Neural progenitor cell (in vitro differentiated cells): ENCODE measurements around the gene DPH5. TPM values are rescaled to one million over a fixed set of nuclear protein-coding genes. Genes with fewer than 3 reads are reported as not detected.

Experiments
- DNase-seq: peaks from one replicate; pipeline ENCODE4 v3.0.0-alpha.2; 2016; ENCODE audit warnings: low spot score
- H2AFZ ChIP-seq: fragments of 200-600 bp; sonication (generic); replicated peaks from 2 replicates; pipeline ENCODE4 v1.6.1; 2016; ENCODE audit warnings: antibody characterized with exemption
- H3F3A ChIP-seq: fragments of 200-600 bp; sonication (generic); 2 replicates; pipeline ENCODE4 v1.6.1; 2016; ENCODE audit warnings: antibody characterized with exemption, low read depth
- H3K27ac ChIP-seq: fragments of 200-600 bp; sonication (generic); 2 replicates; pipeline ENCODE4 v1.5.1; 2016; ENCODE audit warnings: mild to moderate bottlenecking
- H3K27me3 ChIP-seq: fragments of 200-600 bp; sonication (generic); 2 replicates; pipeline ENCODE4 v1.6.1; 2016; ENCODE audit warnings: mild to moderate bottlenecking, moderate library complexity
- H3K36me3 ChIP-seq: fragments of 200-600 bp; sonication (generic); 2 replicates; pipeline ENCODE4 v1.5.1; 2016
- H3K4me1 ChIP-seq: fragments of 200-600 bp; sonication (generic); 2 replicates; pipeline ENCODE4 v1.6.1; 2016; ENCODE audit warnings: mixed run types
- H3K4me2 ChIP-seq: fragments of 200-600 bp; sonication (generic); 2 replicates; pipeline ENCODE4 v1.6.1; 2016
- H3K4me3 ChIP-seq: fragments of 200-600 bp; sonication (generic); 2 replicates; pipeline ENCODE4 v1.5.1; 2016
- H3K79me2 ChIP-seq: fragments of 200-600 bp; sonication (generic); 2 replicates; pipeline ENCODE4 v1.6.1; 2016; ENCODE audit warnings: low read depth
- H3K9ac ChIP-seq: fragments of 200-600 bp; sonication (generic); 2 replicates; pipeline ENCODE4 v1.6.1; 2016
- H3K9me3 ChIP-seq: fragments of 200-600 bp; sonication (generic); 2 replicates; pipeline ENCODE4 v1.5.1; 2016; ENCODE audit warnings: low read depth
- H4K20me1 ChIP-seq: fragments of 200-600 bp; sonication (generic); 2 replicates; pipeline ENCODE4 v1.6.1; 2016; ENCODE audit warnings: low read depth
- H3K27ac Mint-ChIP-seq: 3 replicates; pipeline ENCODE4 v1.8.0; 2021; ENCODE audit warnings: mixed read lengths
- H3K27me3 Mint-ChIP-seq: 2 replicates; pipeline ENCODE4 v1.8.0; 2022; ENCODE audit warnings: low read depth, mild to moderate bottlenecking, inconsistent platforms, moderate library complexity, mixed read lengths; ENCODE audit not compliant: insufficient read depth
- H3K36me3 Mint-ChIP-seq: 3 replicates; pipeline ENCODE4 v1.8.0; 2021; ENCODE audit warnings: mixed read lengths
- H3K4me1 Mint-ChIP-seq: 3 replicates; pipeline ENCODE4 v1.8.0; 2021; ENCODE audit warnings: mixed read lengths
- H3K4me3 Mint-ChIP-seq: 3 replicates; pipeline ENCODE4 v1.8.0; 2021; ENCODE audit warnings: mild to moderate bottlenecking, moderate library complexity, mixed read lengths
- H3K9me3 Mint-ChIP-seq: 3 replicates; pipeline ENCODE4 v1.8.0; 2020; ENCODE audit warnings: mixed read lengths
- CTCF ChIP-seq: fragments of 200-600 bp; sonication (generic); IDR thresholded peaks from 2 replicates; pipeline ENCODE4 v1.5.1; 2017; ENCODE audit warnings: antibody characterized with exemption, mild to moderate bottlenecking
- EZH2 ChIP-seq: fragments of 200-600 bp; sonication (generic); IDR thresholded peaks from 2 replicates; pipeline ENCODE4 v1.6.1; 2017; ENCODE audit warnings: antibody characterized with exemption, mild to moderate bottlenecking, moderate library complexity
- EZH2phosphoT487 ChIP-seq: fragments of 200-600 bp; sonication (generic); IDR thresholded peaks from 2 replicates; pipeline ENCODE4 v1.6.1; 2017; ENCODE audit warnings: antibody characterized with exemption
- total RNA-seq: library from RNA; depleted of rRNA; stranded (reverse); fragments of >200 nt; gene quantifications from 2 replicates; pipeline ENCODE4 v1.2.3, GENCODE V29; 2015; ENCODE audit warnings: low replicate concordance

DPH5 gene
- total RNA-seq, 1 donor from 2014 or later = 99.4 TPM

GRCh38 chr1:100941098-100941527 lies 84.5 kb downstream of the DPH5 start:
- DNase-seq = no peak
- peaks cover 2% of the 10 kb centered on the region for H3K27me3 Mint-ChIP-seq
- no peak overlapping the region for H2AFZ ChIP-seq
- H3K4me1 Mint-ChIP-seq = no peaks in the 10 kb centered on the region
- peaks cover 6% of the 10 kb centered on the region for H3K79me2 ChIP-seq
- H3K4me3 Mint-ChIP-seq = no peak overlapping the region
- H3K9me3 ChIP-seq = no peaks in the 10 kb centered on the region
- no peak overlapping the region for H3K27ac Mint-ChIP-seq
- no peaks in the 10 kb centered on the region for H3F3A ChIP-seq
- H3K27ac ChIP-seq = no peak overlapping the region
- no peaks in the 10 kb centered on the region for H3K4me1 ChIP-seq
- H3K9ac ChIP-seq = no peak overlapping the region
- no peaks in the 10 kb centered on the region for H4K20me1 ChIP-seq
- H3K27me3 ChIP-seq = no peaks in the 10 kb centered on the region
- H3K36me3 Mint-ChIP-seq = peaks cover 55% of the 10 kb centered on the region
- H3K4me2 ChIP-seq = no peak overlapping the region
- TF ChIP-seq EZH2phosphoT487 (no peak), EZH2 (no peak), CTCF (no peak)
- H3K9me3 Mint-ChIP-seq = peaks cover 6% of the 10 kb centered on the region
- no peak overlapping the region for H3K4me3 ChIP-seq
- H3K36me3 ChIP-seq = peaks cover 19% of the 10 kb centered on the region

Other genes with a start within 250 kb of the DPH5 start
- gene EXTL2, start 130.9 kb downstream of the DPH5 start, total RNA-seq = 60.6 and 73.3 TPM in 2 replicates
- gene SLC30A7, start 129.7 kb downstream of the DPH5 start, total RNA-seq = 14.8 and 22.2 TPM in 2 replicates
- gene S1PR1, start 211.2 kb upstream of the DPH5 start, total RNA-seq = 7.4 and 8.7 TPM in 2 replicates